ENCODE measurements around the gene ATP5MG.
"Not testable (repeated sequence)": the region's sequence is repeated elsewhere in the genome, so short reads cannot be mapped to it uniquely, and the experiment has no call there.

The ATP5MG gene

DNA sequence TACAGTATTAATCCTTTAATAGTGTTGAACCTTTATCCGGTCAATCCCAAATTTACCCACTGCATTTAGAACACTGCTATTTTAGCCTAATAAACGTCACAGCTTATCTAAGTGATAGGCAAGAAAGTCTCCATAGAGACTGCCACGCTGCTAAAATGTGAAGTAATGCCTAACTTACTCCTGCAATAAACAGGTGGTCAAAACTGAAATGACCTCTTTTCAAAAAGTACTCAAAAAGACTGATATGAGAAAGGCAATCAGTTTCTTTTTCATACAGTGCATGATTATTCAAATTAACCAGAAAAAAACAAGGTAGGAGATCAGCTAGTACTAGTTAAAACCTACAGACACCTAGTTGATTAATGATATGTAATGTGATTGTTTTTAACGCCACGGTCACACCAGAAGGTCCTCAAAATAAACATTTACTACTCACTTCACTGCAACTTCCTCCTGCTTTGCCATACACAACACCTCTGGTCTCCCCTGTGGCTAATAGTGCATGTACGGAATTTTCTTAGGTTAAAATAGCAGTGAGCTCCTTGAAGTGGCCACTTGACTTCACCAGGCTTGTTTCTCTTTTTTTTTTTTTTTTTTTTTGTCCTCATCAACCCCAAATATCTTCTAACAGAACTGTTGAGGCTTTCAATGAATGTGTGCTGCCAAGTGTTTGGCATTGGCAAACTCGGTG, 8.8 kb downstream of the ATP5MG start:
- no peak for DNase-seq

GRCh38 chr11:118411530-118411929, 10.1 kb downstream of the ATP5MG start:
- DNase-seq: no peak

- no peak for DNase-seq
These were observed 11.5 kb downstream of the ATP5MG start for GRCh38 chr11:118412921-118413320.

DNA sequence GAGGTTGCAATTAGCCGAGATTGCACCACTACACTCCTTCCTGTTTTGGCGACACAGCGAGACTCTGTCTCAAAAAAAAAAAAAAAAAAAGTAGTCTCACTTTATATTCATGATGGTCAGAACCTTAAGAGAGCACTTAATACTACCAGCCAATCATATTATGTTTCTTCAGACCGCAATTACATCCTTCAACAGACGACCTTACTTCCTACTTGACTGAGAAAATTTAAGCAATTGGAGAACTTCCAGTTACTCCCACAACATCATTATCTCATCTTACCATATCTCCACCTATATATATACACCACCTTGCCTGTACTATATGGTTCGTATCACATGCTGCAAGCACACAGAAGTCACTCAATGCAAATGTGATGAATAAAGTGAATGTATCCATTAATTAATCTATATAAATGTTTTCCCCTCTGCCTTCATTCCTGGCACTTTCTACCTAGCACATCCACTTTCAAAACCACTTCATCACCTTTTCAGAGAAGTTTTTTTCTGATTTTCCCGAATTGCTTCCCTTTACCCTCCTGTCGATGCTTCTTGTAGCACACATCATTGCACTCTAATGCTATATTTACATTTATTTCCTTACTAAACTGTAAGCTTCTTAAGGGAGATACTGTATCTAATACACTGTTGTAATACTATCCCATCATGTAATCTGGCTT, 13.8 kb downstream of the ATP5MG start:
- no peak for DNase-seq

DNA sequence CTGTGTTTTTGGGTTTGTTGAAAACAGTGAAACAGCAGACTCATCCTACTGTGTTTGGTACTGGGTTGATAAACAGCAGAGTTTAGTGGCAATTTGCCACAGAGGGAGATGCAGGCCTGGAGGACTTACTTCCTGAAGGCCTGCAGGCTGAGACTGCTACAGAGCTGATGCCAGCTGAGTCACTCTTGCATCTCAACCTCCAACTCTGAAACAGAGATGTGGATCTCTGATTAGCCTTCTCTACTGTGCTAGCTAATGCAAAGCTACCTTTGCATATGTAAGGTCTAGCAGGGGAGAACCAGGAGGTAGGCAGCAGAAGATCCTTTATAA, 14.3 kb downstream of the ATP5MG start:
- DNase-seq: no peak

GRCh38 chr11:118416900-118417299, 15.5 kb downstream of the ATP5MG start:
- not testable (repeated sequence) for DNase-seq

GRCh38 chr11:118417801-118418200, 16.4 kb downstream of the ATP5MG start:
- DNase-seq: no peak

- no peak for DNase-seq
These were observed 17.4 kb downstream of the ATP5MG start for GRCh38 chr11:118418766-118419165.

DNA sequence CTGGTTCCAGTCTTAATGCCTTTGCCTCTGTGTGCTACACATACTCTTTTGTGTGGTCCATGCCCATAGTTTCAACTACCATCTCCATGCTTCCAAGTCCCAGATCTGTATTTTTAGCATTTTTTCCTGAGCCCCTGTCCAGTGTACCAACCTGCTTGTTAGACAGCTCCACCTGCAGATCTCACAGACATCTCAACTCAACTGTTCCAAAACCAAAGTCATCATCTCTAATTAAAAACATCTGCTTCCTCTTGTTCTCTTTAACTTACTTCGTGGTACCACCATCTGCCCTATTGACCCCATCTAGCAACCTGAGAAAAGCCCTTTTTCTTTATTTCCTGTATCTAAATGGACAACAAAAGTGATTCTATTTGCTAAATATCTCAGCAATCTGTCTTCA, 26.3 kb downstream of the ATP5MG start:
- no peak for DNase-seq

GRCh38 chr11:118430956-118431355, 29.6 kb downstream of the ATP5MG start:
- no peak for DNase-seq

DNA sequence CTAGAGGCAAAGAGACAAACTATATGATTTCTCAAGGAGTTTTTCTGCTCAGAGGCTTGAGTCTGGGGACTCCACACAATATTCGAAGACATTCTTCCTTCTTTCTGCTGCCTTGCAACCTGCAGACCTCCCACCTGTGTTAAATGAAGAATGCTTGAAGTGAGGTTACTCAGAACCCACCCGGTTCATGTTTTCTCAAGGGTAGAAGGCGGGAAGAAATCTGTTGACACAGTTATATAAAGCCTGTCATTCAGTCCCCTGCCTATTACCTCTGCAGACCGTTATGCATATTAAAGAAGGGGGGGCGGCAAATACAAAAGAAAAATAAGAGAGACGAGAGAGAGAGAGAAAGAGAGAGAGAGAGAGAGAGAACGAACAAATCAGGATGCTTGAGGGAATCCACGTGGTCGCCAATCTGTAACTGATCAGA, 32.7 kb downstream of the ATP5MG start:
- DNase-seq: no peak

DNA sequence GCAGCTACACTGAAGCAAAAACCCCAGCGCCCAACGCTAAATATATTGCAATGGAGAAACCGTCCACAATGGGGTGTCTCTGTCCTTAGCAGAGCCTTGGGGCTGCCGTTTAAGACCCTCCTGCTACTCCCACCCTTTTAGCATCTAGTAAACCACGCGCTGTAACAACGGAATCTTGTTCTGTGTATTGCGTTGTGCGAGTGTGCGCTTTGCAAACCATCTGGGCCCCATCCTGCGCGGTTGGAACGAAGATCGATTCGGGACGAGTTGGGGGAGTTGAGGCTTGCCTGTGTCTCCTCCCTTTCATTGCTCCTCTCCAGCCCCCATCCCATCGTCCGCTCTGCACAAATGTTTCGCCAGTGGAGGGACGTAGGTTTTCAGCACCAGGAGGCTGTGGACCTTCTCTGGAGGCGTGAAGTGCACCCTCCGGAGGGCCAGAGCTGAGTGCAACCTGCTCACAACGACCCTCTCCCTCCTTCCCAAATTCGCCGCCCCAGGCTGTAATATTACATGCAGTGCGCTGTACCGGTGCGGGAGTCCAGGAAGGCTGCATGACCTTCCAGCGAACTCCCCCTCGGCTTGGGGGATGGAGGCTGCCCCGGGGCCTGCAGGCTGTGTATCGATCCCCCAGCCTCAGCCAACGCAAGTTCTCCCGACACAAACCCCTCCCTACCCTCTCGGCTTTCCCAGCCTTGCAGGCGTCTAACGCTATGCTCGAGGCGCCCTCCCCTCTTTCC, 33.3 kb downstream of the ATP5MG start:
- peak; percentile 42 for DNase-seq

DNA sequence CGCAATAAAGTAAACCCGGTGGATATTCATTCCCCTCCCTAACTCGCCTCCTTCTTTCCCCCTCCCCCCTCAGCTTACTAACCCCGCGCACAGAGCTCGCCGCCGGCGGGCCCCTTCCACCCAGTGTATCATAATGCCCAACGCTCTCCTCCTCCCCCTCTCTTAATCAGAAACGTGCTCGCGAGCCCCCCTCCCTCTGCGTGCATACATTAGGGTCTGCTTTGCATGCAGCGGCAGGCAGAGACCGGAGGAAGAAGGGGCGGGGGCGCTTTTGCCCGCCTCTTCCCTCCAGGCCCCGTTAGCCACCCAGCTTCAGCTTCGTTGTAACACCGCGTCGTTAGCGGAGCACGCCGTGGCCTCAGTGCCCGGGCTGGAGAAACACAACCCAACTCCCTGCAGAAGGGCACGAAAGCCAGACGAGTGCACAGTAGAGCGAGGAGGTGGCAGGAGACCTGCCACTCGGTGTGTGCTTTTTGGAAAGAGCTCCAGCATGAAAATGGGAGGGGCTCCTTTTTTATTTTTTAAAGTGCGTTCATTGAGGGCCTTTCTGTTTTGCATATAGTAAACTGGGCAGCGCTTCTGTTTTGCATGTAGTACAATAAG, 34.0 kb downstream of the ATP5MG start:
- DNase-seq: peak; percentile 60

GRCh38 chr11:118435893-118436624, 34.7 kb downstream of the ATP5MG start, which contains the start of gene KMT2A:
KMT2A (plus strand) TSS chr11:118436492; CDS start chr11:118436513, 21 bp downstream.
- peak; percentile 92 for DNase-seq

DNA sequence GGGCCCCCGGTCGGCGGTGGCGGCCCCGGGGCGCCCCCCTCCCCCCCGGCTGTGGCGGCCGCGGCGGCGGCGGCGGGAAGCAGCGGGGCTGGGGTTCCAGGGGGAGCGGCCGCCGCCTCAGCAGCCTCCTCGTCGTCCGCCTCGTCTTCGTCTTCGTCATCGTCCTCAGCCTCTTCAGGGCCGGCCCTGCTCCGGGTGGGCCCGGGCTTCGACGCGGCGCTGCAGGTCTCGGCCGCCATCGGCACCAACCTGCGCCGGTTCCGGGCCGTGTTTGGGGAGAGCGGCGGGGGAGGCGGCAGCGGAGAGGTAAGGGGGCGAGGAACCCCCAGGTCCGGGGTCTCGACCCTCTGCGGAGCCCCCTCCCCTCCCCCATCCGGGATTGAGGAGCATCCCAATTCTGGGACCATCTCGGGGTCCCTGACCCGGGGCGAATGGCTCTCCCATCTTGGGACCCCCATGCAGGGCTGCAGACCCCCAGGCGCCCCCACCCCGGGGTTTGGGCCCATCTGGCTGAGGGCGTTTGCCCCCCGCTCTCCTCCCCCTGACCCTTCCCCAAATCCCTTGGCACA, 35.3 kb downstream of the ATP5MG start:
- DNase-seq: peak; percentile 56

DNA sequence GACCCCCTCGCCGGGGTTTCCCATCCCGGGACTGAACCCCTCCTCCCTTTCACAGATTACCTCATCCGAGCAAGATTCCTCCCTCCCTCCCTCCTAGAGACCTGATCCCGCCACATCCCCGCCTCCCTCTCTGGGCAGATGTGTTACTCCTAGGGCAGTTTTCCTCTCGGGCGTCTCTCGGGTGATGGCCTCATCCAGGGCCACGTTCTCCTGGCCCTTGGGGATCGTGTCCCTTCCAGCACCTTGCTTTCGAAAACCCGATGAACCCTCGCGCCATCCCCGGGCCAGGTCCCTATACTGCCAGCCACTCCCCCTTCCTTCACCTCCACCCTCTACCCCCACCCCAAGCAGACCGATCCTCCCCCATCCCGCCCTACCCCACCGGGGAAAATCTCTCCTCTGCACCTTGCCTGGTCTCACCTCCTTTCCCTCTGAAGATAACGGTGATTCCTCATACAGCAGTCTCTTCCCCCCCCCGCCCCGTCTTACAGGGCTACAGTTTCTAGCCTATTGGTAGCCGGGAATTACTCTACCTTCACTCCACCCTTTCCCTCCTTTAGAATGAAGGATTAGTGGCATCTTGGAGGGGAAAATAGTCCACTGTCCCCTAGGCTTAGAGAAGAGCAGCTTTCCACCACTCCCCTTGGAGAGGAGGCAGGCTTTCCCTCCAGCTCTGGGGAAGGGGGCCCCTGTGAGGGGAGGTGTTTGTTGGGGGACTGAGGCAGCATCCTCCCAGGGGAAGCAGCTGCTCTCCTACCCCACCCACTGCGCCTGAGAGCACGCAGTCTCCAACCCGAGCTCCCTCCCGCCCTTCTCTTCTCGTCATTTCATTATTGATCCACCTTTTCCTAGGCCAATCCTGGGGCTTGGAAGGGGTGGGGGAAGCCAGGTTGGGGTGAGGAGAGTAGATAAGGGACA, 36.1 kb downstream of the ATP5MG start:
- DNase-seq: peak; percentile 38

GRCh38 chr11:118438314-118438931, 37.0 kb downstream of the ATP5MG start:
- peak; percentile 30 for DNase-seq

DNA sequence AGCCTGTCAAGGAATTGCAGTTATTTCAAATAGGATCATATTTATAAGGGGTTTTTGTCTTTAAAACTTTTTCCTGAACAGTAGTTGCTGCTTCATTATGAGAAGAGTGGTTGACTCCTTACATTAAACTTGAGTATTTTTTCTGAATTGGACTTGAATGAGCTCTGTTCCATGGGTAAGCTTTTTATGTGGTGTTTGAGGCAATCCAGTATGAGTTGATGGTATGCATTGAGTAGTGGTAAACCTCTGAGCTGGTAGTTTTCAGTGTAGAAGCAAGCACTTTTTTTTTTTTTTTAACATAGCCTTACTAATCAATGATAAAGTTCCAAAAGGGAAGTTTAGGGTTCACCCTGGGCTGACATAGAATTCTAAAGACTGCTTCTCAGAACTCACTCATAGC, 38.2 kb downstream of the ATP5MG start:
- DNase-seq: no peak

DNA sequence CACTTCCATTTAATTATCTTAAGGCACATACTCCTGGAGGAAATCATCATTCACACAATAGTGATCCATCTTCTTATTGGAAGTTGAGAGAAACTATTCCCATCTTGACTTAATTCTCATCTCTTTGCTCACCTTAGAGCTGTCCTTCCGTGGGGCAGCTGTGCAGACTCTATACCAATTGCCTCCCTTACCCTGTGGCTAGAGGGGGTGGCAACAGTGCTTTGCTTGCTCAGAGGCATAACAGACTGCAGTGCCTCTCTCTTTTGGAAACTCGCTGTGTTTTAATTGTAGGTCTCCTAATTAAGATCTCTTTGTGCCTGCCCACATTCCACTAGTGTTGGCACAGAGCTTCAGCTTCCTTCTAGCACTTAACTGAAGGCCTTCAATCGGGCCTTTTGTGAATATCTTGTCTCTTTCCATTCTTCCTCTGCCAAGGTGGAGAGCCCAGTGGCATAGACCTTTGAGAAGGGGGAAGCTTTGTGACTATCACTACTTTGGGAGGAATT, 40.4 kb downstream of the ATP5MG start:
- DNase-seq: no peak

GRCh38 chr11:118442301-118442700, 40.9 kb downstream of the ATP5MG start:
- no peak for DNase-seq
